OCI-LY3 (cell line): ENCODE data around the gene CDK16.

Experiments used
- H2AFZ ChIP-seq: fragments of 200-600, 300-600 bp; shearing (Covaris generic); 2 replicates; pipeline ENCODE4 v1.6.0; 2014; ENCODE audit warnings: antibody characterized with exemption, low read depth, low read length
- H3K27ac ChIP-seq: fragments of 200-600, 300-600 bp; sonication (generic); 2 replicates; pipeline ENCODE4 v1.5.1; 2014; ENCODE audit warnings: mild to moderate bottlenecking, low read length, moderate library complexity, mixed read lengths
- H3K27me3 ChIP-seq: fragments of 200-600, 300-600 bp; sonication (generic); 2 replicates; pipeline ENCODE4 v1.6.1; 2014; ENCODE audit warnings: low read depth, low read length, mixed read lengths
- H3K36me3 ChIP-seq: fragments of 200-600, 300-600 bp; sonication (generic); replicated peaks from 2 replicates; pipeline ENCODE3; 2014; ENCODE audit warnings: low read depth, low read length, mixed read lengths
- H3K4me1 ChIP-seq: fragments of 300-600, 200-600 bp; sonication (generic); 2 replicates; pipeline ENCODE4 v1.6.1; 2014; ENCODE audit warnings: low read length, mixed read lengths
- H3K4me2 ChIP-seq: fragments of 200-600, 300-600 bp; sonication (generic); 2 replicates; pipeline ENCODE4 v1.6.1; 2014; ENCODE audit warnings: low read length, mixed read lengths
- H3K4me3 ChIP-seq: fragments of 300-600, 200-600 bp; sonication (generic); 2 replicates; pipeline ENCODE4 v1.5.1; 2014; ENCODE audit warnings: antibody characterized with exemption, mild to moderate bottlenecking, low read length, moderate library complexity
- H3K79me2 ChIP-seq: fragments of 300-600, 200-600 bp; shearing (Covaris generic); 2 replicates; pipeline ENCODE4 v1.6.1; 2014; ENCODE audit warnings: mild to moderate bottlenecking, low read length, mixed read lengths
- H3K9ac ChIP-seq: fragments of 300-600, 200-600 bp; shearing (Covaris generic); 2 replicates; pipeline ENCODE4 v1.6.0; 2014; ENCODE audit warnings: mild to moderate bottlenecking, low read length, moderate library complexity
- H3K9me3 ChIP-seq: fragments of 200-600, 300-600 bp; shearing (Covaris generic); 2 replicates; pipeline ENCODE4 v1.6.1; 2014; ENCODE audit warnings: low read length, mixed read lengths; ENCODE audit not compliant: insufficient read depth
- H4K20me1 ChIP-seq: fragments of 200-600, 300-600 bp; sonication (generic); 2 replicates; pipeline ENCODE4 v1.6.1; 2016; ENCODE audit warnings: low read length, mixed read lengths; ENCODE audit not compliant: insufficient read depth
- CTCF ChIP-seq: fragments of 200-600, 300-600 bp; sonication (generic); IDR thresholded peaks from 2 replicates; pipeline ENCODE4 v1.5.1; 2014; ENCODE audit warnings: antibody characterized with exemption, low read length, low read depth
- EZH2phosphoT487 ChIP-seq: fragments of 200-600 bp; shearing (Covaris generic); IDR thresholded peaks from 2 replicates; pipeline ENCODE4 v1.6.1; 2018; ENCODE audit warnings: antibody characterized with exemption, mixed run types, low read depth

Gene CDK16

GRCh38 chrX:47212381-47213293 lies 5.8 kb upstream of the CDK16 start:
- TF ChIP-seq EZH2phosphoT487 (no peak), CTCF (no peak)
- peaks cover 54% of the 10 kb centered on the region for H3K36me3 ChIP-seq
- H3K9ac ChIP-seq: no peak overlapping the region
- H3K9me3 ChIP-seq: no peaks in the 10 kb centered on the region
- H3K4me2 ChIP-seq: no peak overlapping the region
- no peak overlapping the region for H2AFZ ChIP-seq
- H4K20me1 ChIP-seq: peaks cover 5% of the 10 kb centered on the region; the same call in 1 of the 2 replicates
- H3K4me1 ChIP-seq: peaks cover 9% of the 10 kb centered on the region
- H3K27ac ChIP-seq: no peak overlapping the region
- no peak overlapping the region for H3K4me3 ChIP-seq
- H3K79me2 ChIP-seq: no peaks in the 10 kb centered on the region; the same call in 1 of the 2 replicates
- H3K27me3 ChIP-seq: no peaks in the 10 kb centered on the region

DNA sequence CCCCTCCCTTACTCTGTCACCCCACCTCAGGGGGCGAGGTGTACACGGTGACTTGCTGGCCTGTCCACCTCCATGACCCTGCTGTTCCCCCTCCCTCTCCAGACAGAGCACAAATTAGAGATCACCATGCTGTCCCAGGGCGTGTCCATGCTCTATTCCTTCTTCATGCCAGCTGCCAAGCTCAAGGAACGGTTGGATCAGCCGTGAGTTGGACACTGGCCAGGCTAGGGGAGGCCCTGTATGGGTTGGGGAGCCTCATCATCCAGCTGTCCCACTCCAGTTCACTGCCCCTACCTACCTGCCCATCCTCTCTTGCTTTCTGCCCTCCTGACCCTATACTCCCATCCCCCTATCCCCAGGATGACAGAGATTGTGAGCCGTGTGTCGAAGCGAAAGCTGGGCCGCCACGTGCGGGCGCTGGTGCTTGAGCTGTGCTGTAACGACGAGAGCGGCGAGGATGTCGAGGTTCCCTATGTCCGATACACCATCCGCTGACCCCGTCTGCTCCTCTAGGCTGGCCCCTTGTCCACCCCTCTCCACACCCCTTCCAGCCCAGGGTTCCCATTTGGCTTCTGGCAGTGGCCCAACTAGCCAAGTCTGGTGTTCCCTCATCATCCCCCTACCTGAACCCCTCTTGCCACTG lies 3.9 kb upstream of the CDK16 start:
- H3K4me2 ChIP-seq: no peak overlapping the region
- H3K79me2 ChIP-seq: peaks cover 12% of the 10 kb centered on the region
- H3K4me3 ChIP-seq: no peak overlapping the region
- peaks cover 10% of the 10 kb centered on the region for H3K4me1 ChIP-seq
- H3K9ac ChIP-seq: no peak overlapping the region
- H3K36me3 ChIP-seq: peaks cover 45% of the 10 kb centered on the region
- no peaks in the 10 kb centered on the region for H3K9me3 ChIP-seq
- H4K20me1 ChIP-seq: peaks cover 11% of the 10 kb centered on the region
- no peak overlapping the region for H3K27ac ChIP-seq
- no peaks in the 10 kb centered on the region for H3K27me3 ChIP-seq
- TF ChIP-seq EZH2phosphoT487: no peak
- no peak for TF ChIP-seq CTCF
- H2AFZ ChIP-seq: no peak overlapping the region

- H3K4me3 ChIP-seq: no peak overlapping the region
- peaks cover 21% of the 10 kb centered on the region for H3K79me2 ChIP-seq
- no peak overlapping the region for H3K4me2 ChIP-seq
- H3K36me3 ChIP-seq: peaks cover 37% of the 10 kb centered on the region
- peaks cover 18% of the 10 kb centered on the region for H3K4me1 ChIP-seq
- H4K20me1 ChIP-seq: peaks cover 19% of the 10 kb centered on the region
- no peak overlapping the region for H2AFZ ChIP-seq
- H3K9me3 ChIP-seq: no peaks in the 10 kb centered on the region
- no peak overlapping the region for H3K9ac ChIP-seq
- H3K27ac ChIP-seq: no peak overlapping the region
- TF ChIP-seq CTCF (no peak), EZH2phosphoT487 (no peak)
- no peaks in the 10 kb centered on the region for H3K27me3 ChIP-seq
Measured at GRCh38 chrX:47215291-47215900, 3.1 kb upstream of the CDK16 start.
